ENCODE data around the gene ZBTB46.

ZBTB46 gene

DNA sequence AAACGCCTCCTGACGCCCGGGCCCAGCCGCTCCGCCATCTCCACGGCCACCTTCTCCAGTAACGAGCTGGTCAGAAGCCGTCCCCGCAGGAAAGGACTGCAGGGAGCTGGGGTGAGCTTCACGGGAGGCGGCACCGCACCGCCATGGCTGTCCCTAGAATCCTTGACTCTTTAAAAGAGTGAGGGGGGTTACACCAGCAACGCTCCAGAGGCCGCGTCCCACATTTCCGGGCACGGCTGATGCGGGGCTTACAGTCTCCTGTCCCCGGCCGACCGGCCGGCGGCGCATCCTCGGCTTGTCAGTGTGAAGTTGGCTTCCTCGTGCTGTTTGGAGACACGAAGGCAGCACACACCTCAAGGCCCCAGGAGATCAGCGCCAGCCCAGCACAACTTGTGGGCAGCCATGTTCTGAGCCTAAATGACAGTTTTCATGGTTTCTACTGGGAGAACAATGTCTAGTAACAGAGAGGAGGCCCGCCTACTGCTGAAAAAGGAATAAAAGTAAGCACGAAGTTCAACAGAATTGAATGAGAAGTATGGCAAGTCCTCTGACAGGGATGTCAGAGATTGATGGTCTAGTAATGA, 61.1 kb downstream of the ZBTB46 start:
- Histone ChIP-seq H3K27ac (ENCODE audit: low read depth, low read length) (no peak overlapping the region), H3K27me3 (ENCODE audit: control insufficient read depth, insufficient read depth, low read length) (no peaks in the 10 kb centered on the region), H3K9me3 (ENCODE audit: control insufficient read depth, insufficient read depth, low read depth, low read length) (no peaks in the 10 kb centered on the region), H3K4me3 (ENCODE audit: low read depth, low read length) (no peak overlapping the region), H3K36me3 (ENCODE audit: control insufficient read depth, insufficient read depth, low read length) (peaks cover 16% of the 10 kb centered on the region), H3K4me1 (ENCODE audit: control insufficient read depth, insufficient read depth, low read length) (no peaks in the 10 kb centered on the region; the same call in 1 of the 2 replicates), H3K9ac (ENCODE audit: low read length) (no peak overlapping the region)

- Histone ChIP-seq H3K36me3 (ENCODE audit: control insufficient read depth, insufficient read depth, low read length) (peaks cover 18% of the 10 kb centered on the region), H3K4me3 (ENCODE audit: low read depth, low read length) (no peak overlapping the region), H3K27me3 (ENCODE audit: control insufficient read depth, insufficient read depth, low read length) (no peaks in the 10 kb centered on the region), H3K4me1 (ENCODE audit: control insufficient read depth, insufficient read depth, low read length) (no peaks in the 10 kb centered on the region; the same call in 1 of the 2 replicates), H3K9me3 (ENCODE audit: control insufficient read depth, insufficient read depth, low read depth, low read length) (no peaks in the 10 kb centered on the region), H3K27ac (ENCODE audit: low read depth, low read length) (no peak overlapping the region), H3K9ac (ENCODE audit: low read length) (no peak overlapping the region)
These were observed 62.2 kb downstream of the ZBTB46 start for GRCh38 chr20:63768591-63769515.

- Histone ChIP-seq H3K4me3 (ENCODE audit: low read depth, low read length) (no peak overlapping the region), H3K9ac (ENCODE audit: low read length) (no peak overlapping the region), H3K4me1 (ENCODE audit: control insufficient read depth, insufficient read depth, low read length) (no peaks in the 10 kb centered on the region; the same call in 1 of the 2 replicates), H3K27ac (ENCODE audit: low read depth, low read length) (no peak overlapping the region), H3K36me3 (ENCODE audit: control insufficient read depth, insufficient read depth, low read length) (peaks cover 23% of the 10 kb centered on the region), H3K9me3 (ENCODE audit: control insufficient read depth, insufficient read depth, low read depth, low read length) (no peaks in the 10 kb centered on the region), H3K27me3 (ENCODE audit: control insufficient read depth, insufficient read depth, low read length) (no peaks in the 10 kb centered on the region)
These were observed 63.2 kb downstream of the ZBTB46 start for GRCh38 chr20:63767886-63768285.

GRCh38 chr20:63767456-63767855, 63.6 kb downstream of the ZBTB46 start:
- no peaks in the 10 kb centered on the region for H3K9me3 ChIP-seq (ENCODE audit: control insufficient read depth, insufficient read depth, low read depth, low read length)
- H3K27me3 ChIP-seq (ENCODE audit: control insufficient read depth, insufficient read depth, low read length) = no peaks in the 10 kb centered on the region
- H3K9ac ChIP-seq (ENCODE audit: low read length) = no peak overlapping the region
- H3K4me1 ChIP-seq (ENCODE audit: control insufficient read depth, insufficient read depth, low read length) = no peaks in the 10 kb centered on the region
- no peak overlapping the region for H3K27ac ChIP-seq (ENCODE audit: low read depth, low read length)
- H3K4me3 ChIP-seq (ENCODE audit: low read depth, low read length) = no peak overlapping the region
- peaks cover 23% of the 10 kb centered on the region for H3K36me3 ChIP-seq (ENCODE audit: control insufficient read depth, insufficient read depth, low read length)

- no peaks in the 10 kb centered on the region for H3K4me1 ChIP-seq (ENCODE audit: control insufficient read depth, insufficient read depth, low read length)
- H3K27me3 ChIP-seq (ENCODE audit: control insufficient read depth, insufficient read depth, low read length) = no peaks in the 10 kb centered on the region
- H3K4me3 ChIP-seq (ENCODE audit: low read depth, low read length) = no peak overlapping the region
- H3K9me3 ChIP-seq (ENCODE audit: control insufficient read depth, insufficient read depth, low read depth, low read length) = no peaks in the 10 kb centered on the region
- no peak overlapping the region for H3K9ac ChIP-seq (ENCODE audit: low read length)
- no peak overlapping the region for H3K27ac ChIP-seq (ENCODE audit: low read depth, low read length)
- peaks cover 23% of the 10 kb centered on the region for H3K36me3 ChIP-seq (ENCODE audit: control insufficient read depth, insufficient read depth, low read length)
These were observed 64.2 kb downstream of the ZBTB46 start for GRCh38 chr20:63766695-63767426.

- H3K4me1 ChIP-seq (ENCODE audit: control insufficient read depth, insufficient read depth, low read length) = no peaks in the 10 kb centered on the region
- no peaks in the 10 kb centered on the region for H3K9me3 ChIP-seq (ENCODE audit: control insufficient read depth, insufficient read depth, low read depth, low read length)
- no peak overlapping the region for H3K9ac ChIP-seq (ENCODE audit: low read length)
- peaks cover 23% of the 10 kb centered on the region for H3K36me3 ChIP-seq (ENCODE audit: control insufficient read depth, insufficient read depth, low read length)
- H3K27ac ChIP-seq (ENCODE audit: low read depth, low read length) = no peak overlapping the region
- no peak overlapping the region for H3K4me3 ChIP-seq (ENCODE audit: low read depth, low read length)
- no peaks in the 10 kb centered on the region for H3K27me3 ChIP-seq (ENCODE audit: control insufficient read depth, insufficient read depth, low read length)
These were observed 65.2 kb downstream of the ZBTB46 start for GRCh38 chr20:63765902-63766301.

DNA sequence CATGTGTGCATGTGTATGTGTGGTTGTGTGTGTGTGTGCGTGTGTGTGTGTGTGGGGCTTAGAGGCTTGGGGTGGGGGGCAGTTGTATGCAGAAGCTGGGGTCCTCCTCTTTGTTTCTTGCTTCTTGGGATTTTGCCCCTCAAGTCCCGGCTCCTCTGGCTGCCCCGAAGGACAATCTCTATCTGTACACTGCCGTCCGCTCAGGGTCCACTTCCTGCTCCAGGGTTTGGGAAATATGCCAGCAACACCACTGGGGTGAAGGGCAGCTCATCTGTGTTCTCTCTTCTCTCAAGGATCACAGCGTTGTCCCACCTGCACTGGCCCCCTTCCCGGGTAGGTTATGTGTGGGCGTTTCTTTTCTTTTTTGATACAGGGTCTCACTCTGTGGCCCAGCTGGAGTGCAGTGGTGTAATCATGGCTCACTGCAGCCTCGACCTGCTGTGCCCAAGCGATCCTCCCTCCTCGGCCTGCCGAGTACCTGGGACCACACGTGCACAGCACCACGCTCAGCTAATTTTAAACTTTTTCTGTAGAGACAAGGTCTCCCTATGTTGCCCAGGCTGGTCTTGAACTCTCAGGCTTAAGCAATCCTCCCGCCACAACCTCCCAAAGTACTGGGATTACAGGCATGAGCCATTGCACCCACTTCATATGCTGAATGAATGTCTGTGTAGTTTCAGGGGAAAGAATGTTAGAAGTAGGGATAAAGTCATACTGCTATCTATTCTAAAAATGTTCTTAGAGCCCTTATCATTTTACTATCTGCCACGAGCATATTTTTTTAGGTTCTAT, 65.8 kb downstream of the ZBTB46 start:
- H3K27me3 ChIP-seq (ENCODE audit: control insufficient read depth, insufficient read depth, low read length) = no peaks in the 10 kb centered on the region
- H3K9ac ChIP-seq (ENCODE audit: low read length) = no peak overlapping the region
- no peak overlapping the region for H3K4me3 ChIP-seq (ENCODE audit: low read depth, low read length)
- no peak overlapping the region for H3K27ac ChIP-seq (ENCODE audit: low read depth, low read length)
- no peaks in the 10 kb centered on the region for H3K9me3 ChIP-seq (ENCODE audit: control insufficient read depth, insufficient read depth, low read depth, low read length)
- no peaks in the 10 kb centered on the region for H3K4me1 ChIP-seq (ENCODE audit: control insufficient read depth, insufficient read depth, low read length)
- H3K36me3 ChIP-seq (ENCODE audit: control insufficient read depth, insufficient read depth, low read length) = peaks cover 23% of the 10 kb centered on the region

- no peaks in the 10 kb centered on the region for H3K27me3 ChIP-seq (ENCODE audit: control insufficient read depth, insufficient read depth, low read length)
- no peaks in the 10 kb centered on the region for H3K9me3 ChIP-seq (ENCODE audit: control insufficient read depth, insufficient read depth, low read depth, low read length)
- no peak overlapping the region for H3K9ac ChIP-seq (ENCODE audit: low read length)
- H3K4me1 ChIP-seq (ENCODE audit: control insufficient read depth, insufficient read depth, low read length) = no peaks in the 10 kb centered on the region
- no peak overlapping the region for H3K27ac ChIP-seq (ENCODE audit: low read depth, low read length)
- H3K36me3 ChIP-seq (ENCODE audit: control insufficient read depth, insufficient read depth, low read length) = peaks cover 5% of the 10 kb centered on the region; the same call in 1 of the 2 replicates
- no peak overlapping the region for H3K4me3 ChIP-seq (ENCODE audit: low read depth, low read length)
These were observed 71.6 kb downstream of the ZBTB46 start for GRCh38 chr20:63759377-63759901.

GRCh38 chr20:63758152-63758551, 72.9 kb downstream of the ZBTB46 start:
- Histone ChIP-seq H3K27ac (ENCODE audit: low read depth, low read length) (no peak overlapping the region), H3K4me3 (ENCODE audit: low read depth, low read length) (no peak overlapping the region), H3K9ac (ENCODE audit: low read length) (no peak overlapping the region), H3K9me3 (ENCODE audit: control insufficient read depth, insufficient read depth, low read depth, low read length) (no peaks in the 10 kb centered on the region), H3K4me1 (ENCODE audit: control insufficient read depth, insufficient read depth, low read length) (peaks cover 10% of the 10 kb centered on the region; the same call in 1 of the 2 replicates), H3K36me3 (ENCODE audit: control insufficient read depth, insufficient read depth, low read length) (peaks cover 2% of the 10 kb centered on the region; the same call in 1 of the 2 replicates), H3K27me3 (ENCODE audit: control insufficient read depth, insufficient read depth, low read length) (no peaks in the 10 kb centered on the region)

DNA sequence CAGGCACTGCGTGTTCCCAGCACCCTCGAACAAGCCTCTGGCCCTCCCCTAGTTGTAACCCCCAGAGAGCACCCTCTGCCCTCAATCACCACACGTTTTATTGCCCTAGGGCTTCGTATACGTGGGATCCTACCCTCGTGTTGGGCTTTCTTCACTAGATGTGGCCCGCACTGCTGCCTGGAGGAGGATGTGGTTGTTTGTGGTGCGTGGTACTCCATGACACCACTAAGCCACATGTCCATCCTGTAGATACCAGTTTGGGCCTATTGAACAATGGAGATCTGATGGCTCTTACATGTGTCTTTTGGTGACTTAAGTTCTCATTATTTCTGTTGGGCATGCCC, 74.4 kb downstream of the ZBTB46 start:
- Histone ChIP-seq H3K27me3 (ENCODE audit: control insufficient read depth, insufficient read depth, low read length) (no peaks in the 10 kb centered on the region), H3K36me3 (ENCODE audit: control insufficient read depth, insufficient read depth, low read length) (no peaks in the 10 kb centered on the region), H3K27ac (ENCODE audit: low read depth, low read length) (no peak overlapping the region)

More for the DNA sequence above, 74.4 kb downstream of the ZBTB46 start:
- Histone ChIP-seq H3K4me1 (ENCODE audit: control insufficient read depth, insufficient read depth, low read length) (peaks cover 23% of the 10 kb centered on the region; the same call in 1 of the 2 replicates), H3K4me3 (ENCODE audit: low read depth, low read length) (no peak overlapping the region), H3K9me3 (ENCODE audit: control insufficient read depth, insufficient read depth, low read depth, low read length) (no peaks in the 10 kb centered on the region), H3K9ac (ENCODE audit: low read length) (no peak overlapping the region)

All from HUES6 (cell line).